ENCODE results near the gene SUCO. TPM values are rescaled to one million over a fixed set of nuclear protein-coding genes. Genes with fewer than 3 reads are reported as not detected.
A peak's percentile ranks its signal among the peaks of the same experiment; 100 is the strongest.

The SUCO gene
- total RNA-seq, 1 experiment from 2014 or later, result 50.3 TPM

DNA sequence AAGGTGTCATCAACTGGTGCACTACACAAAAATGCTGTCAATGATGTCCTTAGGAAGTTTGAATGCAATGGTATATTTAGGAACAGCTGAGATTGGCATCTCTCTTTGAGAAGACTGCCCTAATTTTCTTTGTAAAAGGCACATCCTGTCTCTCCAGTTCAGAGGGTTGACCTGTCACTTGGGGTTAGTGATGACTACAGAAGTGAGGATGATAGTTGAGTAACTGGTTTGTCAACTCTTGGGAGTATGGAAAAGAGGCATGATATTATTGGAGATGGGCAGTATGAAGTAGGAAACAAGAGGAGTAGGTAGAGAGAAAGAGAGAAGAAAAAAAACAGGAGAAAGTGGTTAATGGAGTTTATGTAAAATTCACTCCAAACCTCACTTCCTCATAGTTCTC lies 48.7 kb upstream of the SUCO start:
- Mint-ChIP-seq H3K27ac (ENCODE audit: unreplicated experiment) (peak overlapping the region; percentile 30), H3K9me3 (ENCODE audit: unreplicated experiment) (no peaks in the 10 kb centered on the region), H3K4me3 (ENCODE audit: unreplicated experiment) (peak overlapping the region; percentile 8), H3K36me3 (ENCODE audit: insufficient read depth, unreplicated experiment) (no peaks in the 10 kb centered on the region), H3K4me1 (ENCODE audit: low read depth, unreplicated experiment) (peaks cover 30% of the 10 kb centered on the region), H3K27me3 (ENCODE audit: insufficient read depth, unreplicated experiment) (no peaks in the 10 kb centered on the region)
- intact Hi-C loops (cut with micrococcal nuclease; ENCODE audit: unreplicated experiment), result loop anchor here (2.0 kb wide), 2 partner anchors 13 to 15 kb away; no protein-coding TSS in a partner anchor
- DNase-seq, result peak in 1 of 2 experiments; percentile 21
- ChIA-PET CTCF (no interaction called here), POLR2A (interaction anchor here (0.7 kb wide), 1 partner anchor 48 kb away, joined by 4 read pairs; no protein-coding TSS in a partner anchor)
- BruUV-seq (replicated peaks), result no TSS peak
- peaks cover 64% of the 10 kb centered on the region for H3K4me1 ChIP-seq
- H3K4me3 ChIP-seq (ENCODE audit: low read depth, low read length), result no peak overlapping the region
- H3K9me3 ChIP-seq, result no peaks in the 10 kb centered on the region
- no peaks in the 10 kb centered on the region for H3K36me3 ChIP-seq (ENCODE audit: control insufficient read depth, insufficient read depth, low read length)
- H3K27me3 ChIP-seq (replicated peaks; ENCODE audit: control insufficient read depth, insufficient read depth, low read length), result no peaks in the 10 kb centered on the region
- TF ChIP-seq, protein P1, sequence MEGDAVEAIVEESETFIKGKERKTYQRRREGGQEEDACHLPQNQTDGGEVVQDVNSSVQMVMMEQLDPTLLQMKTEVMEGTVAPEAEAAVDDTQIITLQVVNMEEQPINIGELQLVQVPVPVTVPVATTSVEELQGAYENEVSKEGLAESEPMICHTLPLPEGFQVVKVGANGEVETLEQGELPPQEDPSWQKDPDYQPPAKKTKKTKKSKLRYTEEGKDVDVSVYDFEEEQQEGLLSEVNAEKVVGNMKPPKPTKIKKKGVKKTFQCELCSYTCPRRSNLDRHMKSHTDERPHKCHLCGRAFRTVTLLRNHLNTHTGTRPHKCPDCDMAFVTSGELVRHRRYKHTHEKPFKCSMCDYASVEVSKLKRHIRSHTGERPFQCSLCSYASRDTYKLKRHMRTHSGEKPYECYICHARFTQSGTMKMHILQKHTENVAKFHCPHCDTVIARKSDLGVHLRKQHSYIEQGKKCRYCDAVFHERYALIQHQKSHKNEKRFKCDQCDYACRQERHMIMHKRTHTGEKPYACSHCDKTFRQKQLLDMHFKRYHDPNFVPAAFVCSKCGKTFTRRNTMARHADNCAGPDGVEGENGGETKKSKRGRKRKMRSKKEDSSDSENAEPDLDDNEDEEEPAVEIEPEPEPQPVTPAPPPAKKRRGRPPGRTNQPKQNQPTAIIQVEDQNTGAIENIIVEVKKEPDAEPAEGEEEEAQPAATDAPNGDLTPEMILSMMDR (IDR thresholded peaks at IDR 0.05; ENCODE audit: insufficient read depth in 1 of 2, low read depth in 1 of 2, low read length in 1 of 2, severe bottlenecking in 1 of 2, unreplicated experiment in 1 of 2), result no peak

DNA sequence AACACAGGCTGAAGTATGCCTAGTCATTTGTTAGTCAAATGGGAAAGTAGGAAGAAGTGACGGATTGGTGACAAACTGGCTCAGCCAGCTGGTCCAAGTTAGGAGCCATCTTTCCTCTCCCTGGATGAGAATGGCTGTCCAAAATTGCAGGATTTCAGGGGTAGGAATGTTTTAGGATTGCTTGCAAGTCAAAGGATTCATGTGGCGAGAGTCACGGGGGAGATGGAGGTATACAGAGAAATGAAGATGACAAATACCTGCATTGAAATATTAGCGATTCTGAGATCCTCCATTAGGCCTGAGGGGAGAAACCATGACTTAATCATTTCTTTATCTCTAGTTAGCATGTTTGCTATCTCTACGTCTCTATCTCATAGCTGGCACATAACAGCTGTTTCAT lies 47.3 kb upstream of the SUCO start:
- H3K4me1 Mint-ChIP-seq (ENCODE audit: low read depth, unreplicated experiment), result peaks cover 29% of the 10 kb centered on the region
- no peaks in the 10 kb centered on the region for H3K36me3 Mint-ChIP-seq (ENCODE audit: insufficient read depth, unreplicated experiment)
- H3K36me3 ChIP-seq (ENCODE audit: control insufficient read depth, insufficient read depth, low read length), result no peaks in the 10 kb centered on the region
- intact Hi-C loops (cut with micrococcal nuclease; ENCODE audit: unreplicated experiment), result loop anchor here (2.0 kb wide), 2 partner anchors 13 to 15 kb away; no protein-coding TSS in a partner anchor
- TF ChIP-seq, protein P1 (IDR thresholded peaks at IDR 0.05; ENCODE audit: insufficient read depth in 1 of 2, low read depth in 1 of 2, low read length in 1 of 2, severe bottlenecking in 1 of 2, unreplicated experiment in 1 of 2), result no peak
- ChIA-PET CTCF (no interaction called here), POLR2A (no interaction called here)
- no peak overlapping the region for H3K27ac Mint-ChIP-seq (ENCODE audit: unreplicated experiment)
- no peak overlapping the region for H3K4me3 Mint-ChIP-seq (ENCODE audit: unreplicated experiment)
- H3K27me3 ChIP-seq (replicated peaks; ENCODE audit: control insufficient read depth, insufficient read depth, low read length), result no peaks in the 10 kb centered on the region
- H3K27me3 Mint-ChIP-seq (ENCODE audit: insufficient read depth, unreplicated experiment), result no peaks in the 10 kb centered on the region
- H3K4me1 ChIP-seq, result peaks cover 57% of the 10 kb centered on the region
- no peaks in the 10 kb centered on the region for H3K9me3 ChIP-seq
- H3K4me3 ChIP-seq (ENCODE audit: low read depth, low read length), result no peak overlapping the region
- DNase-seq, result no peak
- H3K9me3 Mint-ChIP-seq (ENCODE audit: unreplicated experiment), result no peaks in the 10 kb centered on the region
- BruUV-seq (replicated peaks), result no TSS peak

DNA sequence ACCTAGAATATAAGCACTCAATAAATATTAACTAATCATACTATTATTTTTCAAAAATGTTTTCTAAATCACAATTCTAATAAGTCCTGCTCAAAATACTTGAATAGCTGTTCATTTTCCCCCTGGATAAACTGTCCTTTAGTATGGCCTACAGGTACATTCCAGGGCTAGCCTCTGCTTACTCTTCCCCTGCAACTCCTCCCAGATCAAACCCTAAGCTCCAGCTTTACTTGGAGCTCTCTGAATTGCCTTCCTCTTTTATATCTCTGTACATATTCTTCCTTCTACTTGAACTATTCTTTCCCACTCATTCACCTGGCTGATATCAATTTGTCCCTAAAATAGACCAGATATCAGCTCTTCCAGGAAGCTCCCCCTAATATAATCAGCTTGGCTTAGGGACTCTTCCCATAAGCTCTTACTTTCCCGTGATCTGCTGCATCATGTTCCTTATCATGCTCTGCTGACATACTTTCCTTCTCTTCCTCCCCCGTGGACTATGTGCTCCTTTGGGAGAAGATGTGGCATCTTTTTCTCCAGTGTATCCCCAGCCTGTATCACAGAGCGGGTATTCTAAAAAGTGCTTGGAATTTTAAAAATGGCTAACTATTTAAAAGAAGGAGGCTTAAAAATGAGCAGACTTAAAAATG lies 46.0 kb upstream of the SUCO start:
- ChIA-PET CTCF (interaction anchor here (0.6 to 1.1 kb wide), 3 partner anchors 28 to 233 kb away, joined by 3 to 4 read pairs (median 3); no protein-coding TSS in a partner anchor), POLR2A (no interaction called here)
- no peaks in the 10 kb centered on the region for H3K9me3 ChIP-seq
- Mint-ChIP-seq H3K4me3 (ENCODE audit: unreplicated experiment) (no peak overlapping the region), H3K36me3 (ENCODE audit: insufficient read depth, unreplicated experiment) (peaks cover 1% of the 10 kb centered on the region), H3K4me1 (ENCODE audit: low read depth, unreplicated experiment) (peaks cover 25% of the 10 kb centered on the region), H3K27me3 (ENCODE audit: insufficient read depth, unreplicated experiment) (no peaks in the 10 kb centered on the region), H3K9me3 (ENCODE audit: unreplicated experiment) (no peaks in the 10 kb centered on the region), H3K27ac (ENCODE audit: unreplicated experiment) (no peak overlapping the region)
- no peak overlapping the region for H3K4me3 ChIP-seq (ENCODE audit: low read depth, low read length)
- no peak for DNase-seq
- H3K4me1 ChIP-seq, result peaks cover 52% of the 10 kb centered on the region
- intact Hi-C loops (cut with micrococcal nuclease; ENCODE audit: unreplicated experiment), result no loop called here
- TF ChIP-seq, protein P1 (IDR thresholded peaks at IDR 0.05; ENCODE audit: insufficient read depth in 1 of 2, low read depth in 1 of 2, low read length in 1 of 2, severe bottlenecking in 1 of 2, unreplicated experiment in 1 of 2), result no peak
- no peaks in the 10 kb centered on the region for H3K27me3 ChIP-seq (replicated peaks; ENCODE audit: control insufficient read depth, insufficient read depth, low read length)
- no peaks in the 10 kb centered on the region for H3K36me3 ChIP-seq (ENCODE audit: control insufficient read depth, insufficient read depth, low read length)
- no TSS peak for BruUV-seq (replicated peaks)
